ENCODE measurements around the gene ABCC9. TPM values are rescaled to one million over a fixed set of nuclear protein-coding genes. Genes with fewer than 3 reads are reported as not detected.
"Not testable (repeated sequence)": the region's sequence is repeated elsewhere in the genome, so short reads cannot be mapped to it uniquely, and the experiment has no call there.

Gene ABCC9
- total RNA-seq, 1 donor from 2014 or later: 24.6 TPM

- no peaks in the 10 kb centered on the region for H3K36me3 ChIP-seq
- no peak for DNase-seq (ENCODE audit: extremely low spot score in 2 of 2)
- H3K27me3 ChIP-seq: no peaks in the 10 kb centered on the region
- peak overlapping the region; percentile 10 for H3K27ac ChIP-seq
- no peak for TF ChIP-seq CTCF (IDR thresholded peaks at IDR 0.05)
- TF ChIP-seq POLR2A (IDR thresholded peaks at IDR 0.05): no peak
- no peak for TF ChIP-seq POLR2AphosphoS5 (IDR thresholded peaks at IDR 0.05; ENCODE audit: insufficient read depth in 1 of 2, low read depth in 1 of 2)
- peaks cover 15% of the 10 kb centered on the region for H3K4me1 ChIP-seq
- no peaks in the 10 kb centered on the region for H3K9me3 ChIP-seq
- intact Hi-C loops (cut with DNase I): no loop called here
- H3K4me3 ChIP-seq: peak overlapping the region in 1 of 2 donors; percentile 47
These were observed 2.3 kb downstream of the ABCC9 start for GRCh38 chr12:21938879-21939278.

GRCh38 chr12:21934173-21934572, 7.1 kb downstream of the ABCC9 start:
- TF ChIP-seq POLR2A (IDR thresholded peaks at IDR 0.05) (no peak), CTCF (IDR thresholded peaks at IDR 0.05) (no peak), POLR2AphosphoS5 (IDR thresholded peaks at IDR 0.05; ENCODE audit: insufficient read depth in 1 of 2, low read depth in 1 of 2) (no peak)
- Histone ChIP-seq H3K36me3 (no peaks in the 10 kb centered on the region), H3K27me3 (no peaks in the 10 kb centered on the region), H3K27ac (no peak overlapping the region), H3K4me1 (peaks cover 7% of the 10 kb centered on the region), H3K4me3 (no peak overlapping the region), H3K9me3 (no peaks in the 10 kb centered on the region)
- DNase-seq (ENCODE audit: extremely low spot score in 2 of 2): no peak
- intact Hi-C loops (cut with DNase I): no loop called here

GRCh38 chr12:21933656-21934055, 7.6 kb downstream of the ABCC9 start:
- Histone ChIP-seq H3K27me3 (no peaks in the 10 kb centered on the region), H3K27ac (no peak overlapping the region), H3K4me3 (no peak overlapping the region), H3K9me3 (no peaks in the 10 kb centered on the region), H3K36me3 (no peaks in the 10 kb centered on the region), H3K4me1 (peaks cover 2% of the 10 kb centered on the region)
- DNase-seq (ENCODE audit: extremely low spot score in 2 of 2): no peak
- TF ChIP-seq CTCF (IDR thresholded peaks at IDR 0.05) (no peak), POLR2A (IDR thresholded peaks at IDR 0.05) (no peak), POLR2AphosphoS5 (IDR thresholded peaks at IDR 0.05; ENCODE audit: insufficient read depth in 1 of 2, low read depth in 1 of 2) (no peak)
- intact Hi-C loops (cut with DNase I): no loop called here

- not testable (repeated sequence) for H3K36me3 ChIP-seq, H3K27me3 ChIP-seq
These were observed 11.3 kb downstream of the ABCC9 start for GRCh38 chr12:21929972-21930371.

GRCh38 chr12:21925296-21925913, 15.8 kb downstream of the ABCC9 start:
- Histone ChIP-seq H3K4me1 (no peaks in the 10 kb centered on the region), H3K36me3 (peaks cover 0 to 5% of the 10 kb centered on the region in 2 donors), H3K27me3 (no peaks in the 10 kb centered on the region), H3K9me3 (no peaks in the 10 kb centered on the region), H3K27ac (no peak overlapping the region), H3K4me3 (no peak overlapping the region)
- intact Hi-C loops (cut with DNase I): no loop called here
- TF ChIP-seq POLR2AphosphoS5 (IDR thresholded peaks at IDR 0.05; ENCODE audit: insufficient read depth in 1 of 2, low read depth in 1 of 2) (no peak), POLR2A (IDR thresholded peaks at IDR 0.05) (no peak)
- DNase-seq (ENCODE audit: extremely low spot score in 2 of 2): no peak

More at GRCh38 chr12:21929972-21930371, 11.3 kb downstream of the ABCC9 start:
- H3K4me1 ChIP-seq; H3K4me3 ChIP-seq; intact Hi-C loops (cut with DNase I); DNase-seq (ENCODE audit: extremely low spot score in 2 of 2); H3K27ac ChIP-seq; H3K9me3 ChIP-seq: not testable (repeated sequence)

- no peaks in the 10 kb centered on the region for H3K9me3 ChIP-seq
- no peaks in the 10 kb centered on the region for H3K27me3 ChIP-seq
- DNase-seq (ENCODE audit: extremely low spot score in 2 of 2): no peak
- no peak overlapping the region for H3K27ac ChIP-seq
- intact Hi-C loops (cut with DNase I): no loop called here
- no peaks in the 10 kb centered on the region for H3K4me1 ChIP-seq
- no peak for TF ChIP-seq CTCF (IDR thresholded peaks at IDR 0.05)
- TF ChIP-seq POLR2AphosphoS5 (IDR thresholded peaks at IDR 0.05; ENCODE audit: insufficient read depth in 1 of 2, low read depth in 1 of 2): no peak
- TF ChIP-seq POLR2A (IDR thresholded peaks at IDR 0.05): no peak
- no peak overlapping the region for H3K4me3 ChIP-seq
- peaks cover 0 to 5% of the 10 kb centered on the region in 2 donors for H3K36me3 ChIP-seq
These were observed 19.8 kb downstream of the ABCC9 start for GRCh38 chr12:21921436-21921835.
